Measurements from ENCODE around the gene SLC25A4. TPM values are rescaled to one million over a fixed set of nuclear protein-coding genes. Genes with fewer than 3 reads are reported as not detected.
"Not testable (repeated sequence)": the region's sequence is repeated elsewhere in the genome, so short reads cannot be mapped to it uniquely, and the experiment has no call there.

The SLC25A4 gene
- total and polyA plus RNA-seq, 3 donors from 2014 or later, result 58.7 to 104 (median 60.5) TPM

DNA sequence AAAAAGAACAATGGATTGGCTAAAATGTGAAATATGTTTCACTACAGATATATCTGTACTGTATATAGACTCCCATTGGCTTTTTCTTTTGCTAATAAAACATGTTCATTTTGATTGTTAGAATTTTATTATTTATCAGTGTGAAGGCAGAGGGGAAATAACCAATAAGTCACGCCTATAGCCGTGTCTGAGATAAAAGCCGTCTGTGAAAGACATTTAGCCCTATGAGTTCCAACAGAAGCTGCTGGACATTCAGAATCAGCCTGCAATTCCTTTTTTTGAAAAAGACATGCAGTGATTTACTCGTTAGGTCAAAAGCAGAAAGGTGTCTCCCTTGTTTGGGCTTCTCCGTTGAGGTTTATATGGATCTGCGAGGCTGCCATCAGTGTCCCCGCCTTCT, 24.2 kb upstream of the SLC25A4 start:
- DNase-seq, result no peak
- H3K27ac ChIP-seq, result no peak overlapping the region
- H3K4me3 ChIP-seq, result no peak overlapping the region
- H3K4me1 ChIP-seq, result no peaks in the 10 kb centered on the region
- intact Hi-C loops (cut with DNase I; ENCODE audit: low total_unique reads), result no loop called here
- no peaks in the 10 kb centered on the region for H3K27me3 ChIP-seq
- 90 to 93% methylated on average over 7 of the region's 7 CpGs for WGBS, 2 donors
- no peaks in the 10 kb centered on the region for H3K36me3 ChIP-seq (ENCODE audit: low read depth, missing control alignments)
- no peaks in the 10 kb centered on the region for H3K9me3 ChIP-seq
- TF ChIP-seq, protein P1, sequence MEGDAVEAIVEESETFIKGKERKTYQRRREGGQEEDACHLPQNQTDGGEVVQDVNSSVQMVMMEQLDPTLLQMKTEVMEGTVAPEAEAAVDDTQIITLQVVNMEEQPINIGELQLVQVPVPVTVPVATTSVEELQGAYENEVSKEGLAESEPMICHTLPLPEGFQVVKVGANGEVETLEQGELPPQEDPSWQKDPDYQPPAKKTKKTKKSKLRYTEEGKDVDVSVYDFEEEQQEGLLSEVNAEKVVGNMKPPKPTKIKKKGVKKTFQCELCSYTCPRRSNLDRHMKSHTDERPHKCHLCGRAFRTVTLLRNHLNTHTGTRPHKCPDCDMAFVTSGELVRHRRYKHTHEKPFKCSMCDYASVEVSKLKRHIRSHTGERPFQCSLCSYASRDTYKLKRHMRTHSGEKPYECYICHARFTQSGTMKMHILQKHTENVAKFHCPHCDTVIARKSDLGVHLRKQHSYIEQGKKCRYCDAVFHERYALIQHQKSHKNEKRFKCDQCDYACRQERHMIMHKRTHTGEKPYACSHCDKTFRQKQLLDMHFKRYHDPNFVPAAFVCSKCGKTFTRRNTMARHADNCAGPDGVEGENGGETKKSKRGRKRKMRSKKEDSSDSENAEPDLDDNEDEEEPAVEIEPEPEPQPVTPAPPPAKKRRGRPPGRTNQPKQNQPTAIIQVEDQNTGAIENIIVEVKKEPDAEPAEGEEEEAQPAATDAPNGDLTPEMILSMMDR (IDR thresholded peaks at IDR 0.05), result no peak
- no peak for TF ChIP-seq POLR2A (IDR thresholded peaks at IDR 0.05)

DNA sequence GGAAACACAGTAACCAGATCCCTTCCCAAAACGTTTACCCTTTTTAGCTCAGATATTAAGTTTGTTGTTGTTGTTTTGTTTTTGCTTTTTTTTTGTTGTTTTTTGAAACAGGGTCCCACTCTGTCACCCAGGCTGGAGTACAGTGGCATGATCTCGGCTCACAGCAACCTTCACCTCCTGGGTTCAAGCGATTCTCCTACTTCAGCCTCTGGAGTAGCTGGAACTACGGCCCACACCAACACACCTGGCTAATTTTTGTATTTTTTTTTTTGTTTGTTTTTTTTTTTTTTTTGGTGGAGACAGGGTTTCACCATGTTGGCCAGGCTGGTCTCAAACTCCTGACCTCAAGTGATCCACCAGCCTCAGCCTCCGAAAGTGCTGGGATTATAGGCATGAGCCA, 23.6 kb upstream of the SLC25A4 start:
- intact Hi-C loops (cut with DNase I; ENCODE audit: low total_unique reads); H3K27me3 ChIP-seq; H3K27ac ChIP-seq; H3K36me3 ChIP-seq (ENCODE audit: low read depth, missing control alignments); H3K9me3 ChIP-seq; H3K4me1 ChIP-seq; DNase-seq; H3K4me3 ChIP-seq: not testable (repeated sequence)
- 81 to 91% methylated on average over 5 of the region's 5 CpGs for WGBS, 2 donors

DNA sequence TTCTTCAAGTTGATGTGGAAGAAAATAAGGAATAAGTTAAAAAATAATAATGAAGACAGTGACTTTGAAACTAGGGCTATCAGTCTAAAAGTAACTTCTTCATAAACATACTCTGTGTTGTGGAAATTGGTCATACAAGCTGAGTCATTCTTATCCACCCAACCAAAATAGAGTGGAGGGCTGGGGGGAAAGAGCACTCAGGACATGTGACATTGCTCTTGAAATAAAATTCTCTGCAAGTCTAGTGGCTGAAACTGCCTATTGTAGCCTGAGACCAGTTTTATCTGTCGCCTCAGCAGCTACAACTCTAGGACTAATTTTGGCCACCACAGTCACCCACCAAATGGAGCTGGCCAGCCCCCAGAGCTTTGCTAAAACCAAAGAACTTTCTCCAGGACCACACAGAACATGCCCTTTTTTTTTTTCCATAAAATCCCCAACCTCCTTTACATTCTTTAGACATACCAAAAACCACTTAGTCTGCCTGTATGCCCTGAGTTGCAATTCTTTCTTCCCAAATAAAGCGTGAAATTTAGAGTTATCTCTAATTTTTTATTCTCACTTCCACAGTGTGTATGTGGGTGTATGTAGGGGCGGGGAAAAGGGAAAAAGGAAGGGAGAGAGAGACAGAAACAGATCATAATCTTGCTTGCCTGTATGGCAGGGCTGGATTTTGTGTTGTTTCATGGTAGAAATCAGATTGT, 23.0 kb upstream of the SLC25A4 start:
- H3K9me3 ChIP-seq, result no peaks in the 10 kb centered on the region
- no peaks in the 10 kb centered on the region for H3K27me3 ChIP-seq
- H3K27ac ChIP-seq, result no peak overlapping the region
- no peak for TF ChIP-seq POLR2A (IDR thresholded peaks at IDR 0.05)
- TF ChIP-seq, protein P1 (IDR thresholded peaks at IDR 0.05), result no peak
- 83 to 86% methylated on average over 3 of the region's 3 CpGs for WGBS, 2 donors
- intact Hi-C loops (cut with DNase I; ENCODE audit: low total_unique reads), result no loop called here
- H3K4me1 ChIP-seq, result no peaks in the 10 kb centered on the region
- no peak overlapping the region for H3K4me3 ChIP-seq
- H3K36me3 ChIP-seq (ENCODE audit: low read depth, missing control alignments), result no peaks in the 10 kb centered on the region
- DNase-seq, result no peak

DNA sequence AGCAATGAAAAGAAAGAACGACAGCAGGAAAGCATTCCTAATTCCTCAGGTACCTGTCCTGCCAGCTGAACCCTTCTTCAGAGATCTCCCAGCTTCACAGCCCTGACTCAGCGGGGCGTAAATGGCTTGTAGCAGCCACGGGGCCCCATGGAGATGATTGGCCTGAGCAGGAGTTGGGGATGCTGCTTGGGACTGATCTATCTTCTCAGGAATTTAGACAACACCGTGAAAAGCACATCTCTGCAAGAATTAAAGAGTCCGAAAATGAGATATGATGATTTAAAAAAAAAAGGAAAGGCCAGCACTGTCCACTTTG, 22.5 kb upstream of the SLC25A4 start:
- no peak overlapping the region for H3K27ac ChIP-seq
- no peak overlapping the region for H3K4me3 ChIP-seq
- TF ChIP-seq, protein P1 (IDR thresholded peaks at IDR 0.05), result no peak
- no peak for TF ChIP-seq POLR2A (IDR thresholded peaks at IDR 0.05)
- no peaks in the 10 kb centered on the region for H3K4me1 ChIP-seq
- DNase-seq, result no peak
- 80 to 81% methylated on average over 6 of the region's 6 CpGs for WGBS, 2 donors
- no peaks in the 10 kb centered on the region for H3K36me3 ChIP-seq (ENCODE audit: low read depth, missing control alignments)
- intact Hi-C loops (cut with DNase I; ENCODE audit: low total_unique reads), result no loop called here
- H3K27me3 ChIP-seq, result no peaks in the 10 kb centered on the region
- H3K9me3 ChIP-seq, result no peaks in the 10 kb centered on the region

DNA sequence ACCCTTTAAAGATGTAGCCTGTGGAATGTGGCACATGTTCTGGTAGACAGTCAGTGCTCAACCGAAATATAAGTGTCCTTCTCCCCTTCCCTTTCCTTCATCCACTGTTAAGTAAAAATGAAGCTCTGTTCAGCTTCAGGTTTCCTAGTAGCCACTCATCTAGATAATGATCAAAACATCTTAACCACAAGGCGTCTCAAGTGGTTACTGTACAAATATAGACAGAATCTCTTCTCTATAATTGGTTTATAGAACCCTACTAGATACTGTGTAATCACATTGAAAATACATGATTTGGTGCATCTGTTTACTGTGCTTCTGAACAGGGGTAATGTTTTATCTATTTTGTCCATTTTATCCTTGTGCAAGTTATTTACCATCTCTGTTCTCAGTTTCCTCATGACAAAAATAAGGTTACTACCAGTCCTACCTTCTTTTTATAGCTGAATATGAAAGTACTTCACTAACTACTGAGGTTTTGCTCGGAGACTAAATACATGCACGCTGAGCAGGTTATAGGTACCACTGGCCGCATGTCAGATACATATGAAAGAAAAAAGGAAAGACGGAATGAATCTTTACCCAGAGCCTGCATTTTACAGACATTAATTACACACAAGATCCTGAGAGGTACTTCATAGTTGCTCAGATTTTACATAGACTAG, 20.3 kb upstream of the SLC25A4 start:
- Histone ChIP-seq H3K27me3 (no peaks in the 10 kb centered on the region), H3K4me1 (no peaks in the 10 kb centered on the region), H3K27ac (no peak overlapping the region), H3K36me3 (ENCODE audit: low read depth, missing control alignments) (no peaks in the 10 kb centered on the region), H3K4me3 (no peak overlapping the region), H3K9me3 (no peaks in the 10 kb centered on the region)
- 89 to 91% methylated on average over 6 of the region's 6 CpGs for WGBS, 2 donors
- no peak for DNase-seq
- TF ChIP-seq, protein P1 (IDR thresholded peaks at IDR 0.05), result no peak
- TF ChIP-seq POLR2A (IDR thresholded peaks at IDR 0.05), result no peak
- intact Hi-C loops (cut with DNase I; ENCODE audit: low total_unique reads), result no loop called here

All from testis (tissue), 3 donors.